Neural progenitor cell (in vitro differentiated cells): ENCODE results near the gene UMOD. TPM values are rescaled to one million over a fixed set of nuclear protein-coding genes. Genes with fewer than 3 reads are reported as not detected.

Experiments used
- DNase-seq: peaks from one replicate; pipeline ENCODE4 v3.0.0-alpha.2; 2016; ENCODE audit warnings: low spot score
- H2AFZ ChIP-seq: fragments of 200-600 bp; sonication (generic); replicated peaks from 2 replicates; pipeline ENCODE4 v1.6.1; 2016; ENCODE audit warnings: antibody characterized with exemption
- H3F3A ChIP-seq: fragments of 200-600 bp; sonication (generic); 2 replicates; pipeline ENCODE4 v1.6.1; 2016; ENCODE audit warnings: antibody characterized with exemption, low read depth
- H3K27ac ChIP-seq: fragments of 200-600 bp; sonication (generic); 2 replicates; pipeline ENCODE4 v1.5.1; 2016; ENCODE audit warnings: mild to moderate bottlenecking
- H3K27me3 ChIP-seq: fragments of 200-600 bp; sonication (generic); 2 replicates; pipeline ENCODE4 v1.6.1; 2016; ENCODE audit warnings: mild to moderate bottlenecking, moderate library complexity
- H3K36me3 ChIP-seq: fragments of 200-600 bp; sonication (generic); 2 replicates; pipeline ENCODE4 v1.5.1; 2016
- H3K4me1 ChIP-seq: fragments of 200-600 bp; sonication (generic); 2 replicates; pipeline ENCODE4 v1.6.1; 2016; ENCODE audit warnings: mixed run types
- H3K4me2 ChIP-seq: fragments of 200-600 bp; sonication (generic); 2 replicates; pipeline ENCODE4 v1.6.1; 2016
- H3K4me3 ChIP-seq: fragments of 200-600 bp; sonication (generic); 2 replicates; pipeline ENCODE4 v1.5.1; 2016
- H3K79me2 ChIP-seq: fragments of 200-600 bp; sonication (generic); 2 replicates; pipeline ENCODE4 v1.6.1; 2016; ENCODE audit warnings: low read depth
- H3K9ac ChIP-seq: fragments of 200-600 bp; sonication (generic); 2 replicates; pipeline ENCODE4 v1.6.1; 2016
- H3K9me3 ChIP-seq: fragments of 200-600 bp; sonication (generic); 2 replicates; pipeline ENCODE4 v1.5.1; 2016; ENCODE audit warnings: low read depth
- H4K20me1 ChIP-seq: fragments of 200-600 bp; sonication (generic); 2 replicates; pipeline ENCODE4 v1.6.1; 2016; ENCODE audit warnings: low read depth
- H3K27ac Mint-ChIP-seq: 3 replicates; pipeline ENCODE4 v1.8.0; 2021; ENCODE audit warnings: mixed read lengths
- H3K27me3 Mint-ChIP-seq: 2 replicates; pipeline ENCODE4 v1.8.0; 2022; ENCODE audit warnings: low read depth, mild to moderate bottlenecking, inconsistent platforms, moderate library complexity, mixed read lengths; ENCODE audit not compliant: insufficient read depth
- H3K36me3 Mint-ChIP-seq: 3 replicates; pipeline ENCODE4 v1.8.0; 2021; ENCODE audit warnings: mixed read lengths
- H3K4me1 Mint-ChIP-seq: 3 replicates; pipeline ENCODE4 v1.8.0; 2021; ENCODE audit warnings: mixed read lengths
- H3K4me3 Mint-ChIP-seq: 3 replicates; pipeline ENCODE4 v1.8.0; 2021; ENCODE audit warnings: mild to moderate bottlenecking, moderate library complexity, mixed read lengths
- H3K9me3 Mint-ChIP-seq: 3 replicates; pipeline ENCODE4 v1.8.0; 2020; ENCODE audit warnings: mixed read lengths
- EZH2 ChIP-seq: fragments of 200-600 bp; sonication (generic); IDR thresholded peaks from 2 replicates; pipeline ENCODE4 v1.6.1; 2017; ENCODE audit warnings: antibody characterized with exemption, mild to moderate bottlenecking, moderate library complexity
- EZH2phosphoT487 ChIP-seq: fragments of 200-600 bp; sonication (generic); IDR thresholded peaks from 2 replicates; pipeline ENCODE4 v1.6.1; 2017; ENCODE audit warnings: antibody characterized with exemption
- total RNA-seq: library from RNA; depleted of rRNA; stranded (reverse); fragments of >200 nt; gene quantifications from 2 replicates; pipeline ENCODE4 v1.2.3, GENCODE V29; 2015; ENCODE audit warnings: low replicate concordance
- TF ChIP-seq, protein P1 (sequence below): fragments of 200-600 bp; sonication (generic); IDR thresholded peaks from 2 replicates; pipeline ENCODE4 v1.5.1; 2017; ENCODE audit warnings: antibody characterized with exemption, mild to moderate bottlenecking

Gene UMOD
- total RNA-seq, 1 donor from 2014 or later: not detected

DNA sequence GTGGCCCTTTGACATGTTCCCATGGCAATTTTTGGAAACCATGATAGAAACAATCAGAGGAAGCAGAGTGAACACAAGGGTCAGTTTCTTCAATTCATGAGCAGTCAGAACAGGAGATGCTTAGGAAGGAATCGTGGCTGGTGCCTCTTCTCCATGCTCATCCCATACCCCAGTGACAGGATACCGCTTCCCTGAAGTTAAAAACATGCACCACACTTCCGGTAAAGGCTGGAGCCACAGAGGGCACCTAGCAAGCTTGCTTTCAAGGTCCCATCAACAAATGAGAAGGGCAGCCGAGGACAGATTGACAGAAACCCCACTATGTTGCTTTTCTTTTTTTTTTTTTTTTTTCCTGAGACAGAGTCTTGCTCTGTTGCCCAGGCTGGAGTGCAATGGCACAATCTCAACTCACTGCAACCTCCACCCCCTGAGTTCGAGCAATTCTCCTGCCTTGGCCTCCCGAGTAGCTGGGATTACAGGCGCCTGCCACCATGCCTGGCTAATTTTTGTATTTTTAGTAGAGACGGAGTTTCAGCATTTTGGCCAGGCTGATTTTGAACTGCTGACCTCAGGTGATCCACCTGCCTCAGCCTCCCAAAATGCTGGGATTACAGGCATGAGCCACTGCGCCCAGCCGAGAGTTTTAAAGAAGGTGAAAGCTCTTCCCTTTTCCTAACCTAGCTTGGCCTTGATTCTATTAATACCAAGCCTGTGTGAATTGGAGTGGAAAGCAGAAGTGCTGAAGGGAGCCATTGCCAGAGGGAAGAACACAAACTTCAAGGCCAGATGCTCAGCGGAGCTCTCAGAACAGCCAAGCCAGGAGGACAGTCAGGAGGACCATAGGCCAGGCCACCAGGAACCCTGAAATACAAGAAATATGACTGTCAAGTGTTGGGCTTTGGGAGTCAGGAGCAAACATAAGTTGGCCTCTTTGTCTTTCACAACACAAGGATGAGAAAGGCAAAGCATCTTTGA is 41.8 kb downstream of the UMOD start:
- Histone ChIP-seq H2AFZ (no peak overlapping the region), H3K4me1 (no peaks in the 10 kb centered on the region), H3K36me3 (no peaks in the 10 kb centered on the region), H3K4me3 (no peak overlapping the region), H3K79me2 (no peaks in the 10 kb centered on the region), H3K4me2 (no peak overlapping the region), H4K20me1 (no peaks in the 10 kb centered on the region), H3K9ac (no peak overlapping the region), H3K27me3 (no peaks in the 10 kb centered on the region), H3F3A (no peaks in the 10 kb centered on the region), H3K27ac (no peak overlapping the region), H3K9me3 (no peaks in the 10 kb centered on the region)
- Mint-ChIP-seq H3K9me3 (no peaks in the 10 kb centered on the region), H3K27me3 (peaks cover 6% of the 10 kb centered on the region), H3K4me3 (no peak overlapping the region), H3K27ac (no peak overlapping the region), H3K36me3 (no peaks in the 10 kb centered on the region), H3K4me1 (no peaks in the 10 kb centered on the region)
- TF ChIP-seq, protein P1, sequence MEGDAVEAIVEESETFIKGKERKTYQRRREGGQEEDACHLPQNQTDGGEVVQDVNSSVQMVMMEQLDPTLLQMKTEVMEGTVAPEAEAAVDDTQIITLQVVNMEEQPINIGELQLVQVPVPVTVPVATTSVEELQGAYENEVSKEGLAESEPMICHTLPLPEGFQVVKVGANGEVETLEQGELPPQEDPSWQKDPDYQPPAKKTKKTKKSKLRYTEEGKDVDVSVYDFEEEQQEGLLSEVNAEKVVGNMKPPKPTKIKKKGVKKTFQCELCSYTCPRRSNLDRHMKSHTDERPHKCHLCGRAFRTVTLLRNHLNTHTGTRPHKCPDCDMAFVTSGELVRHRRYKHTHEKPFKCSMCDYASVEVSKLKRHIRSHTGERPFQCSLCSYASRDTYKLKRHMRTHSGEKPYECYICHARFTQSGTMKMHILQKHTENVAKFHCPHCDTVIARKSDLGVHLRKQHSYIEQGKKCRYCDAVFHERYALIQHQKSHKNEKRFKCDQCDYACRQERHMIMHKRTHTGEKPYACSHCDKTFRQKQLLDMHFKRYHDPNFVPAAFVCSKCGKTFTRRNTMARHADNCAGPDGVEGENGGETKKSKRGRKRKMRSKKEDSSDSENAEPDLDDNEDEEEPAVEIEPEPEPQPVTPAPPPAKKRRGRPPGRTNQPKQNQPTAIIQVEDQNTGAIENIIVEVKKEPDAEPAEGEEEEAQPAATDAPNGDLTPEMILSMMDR: no peak
- TF ChIP-seq EZH2phosphoT487 (no peak), EZH2 (no peak)
- no peak for DNase-seq

DNA sequence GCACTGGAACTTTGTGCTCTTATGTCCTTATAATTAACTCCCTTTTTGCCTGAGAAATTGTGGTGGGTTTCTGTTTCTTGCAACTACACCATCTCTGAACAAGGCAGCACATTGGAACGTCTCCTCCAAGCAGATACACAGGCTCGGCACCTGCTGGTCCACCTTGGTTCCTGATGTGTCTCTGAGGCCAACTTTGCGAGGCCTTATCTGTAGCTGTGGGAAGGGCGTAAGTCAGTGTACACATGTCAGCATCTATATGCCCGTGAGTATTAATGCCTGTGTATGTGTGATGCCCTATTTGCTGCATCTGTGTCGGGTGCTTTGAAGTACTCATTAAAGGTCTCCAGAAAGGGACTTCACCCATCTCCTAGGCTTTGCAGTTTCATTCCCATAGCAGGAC is 42.7 kb downstream of the UMOD start:
- Mint-ChIP-seq H3K9me3 (no peaks in the 10 kb centered on the region), H3K4me1 (no peaks in the 10 kb centered on the region), H3K4me3 (no peak overlapping the region), H3K36me3 (no peaks in the 10 kb centered on the region), H3K27me3 (peaks cover 10% of the 10 kb centered on the region), H3K27ac (no peak overlapping the region)
- no peaks in the 10 kb centered on the region for H3K79me2 ChIP-seq
- no peaks in the 10 kb centered on the region for H3K9me3 ChIP-seq
- TF ChIP-seq, protein P1: no peak
- no peak for TF ChIP-seq EZH2
- no peak for TF ChIP-seq EZH2phosphoT487
- H3K4me1 ChIP-seq: no peaks in the 10 kb centered on the region
- H3K4me2 ChIP-seq: no peak overlapping the region
- H3K36me3 ChIP-seq: no peaks in the 10 kb centered on the region
- H3K4me3 ChIP-seq: no peak overlapping the region
- no peaks in the 10 kb centered on the region for H4K20me1 ChIP-seq
- no peak for DNase-seq
- H3K27ac ChIP-seq: no peak overlapping the region
- H3F3A ChIP-seq: no peaks in the 10 kb centered on the region
- no peak overlapping the region for H3K9ac ChIP-seq
- no peak overlapping the region for H2AFZ ChIP-seq
- no peaks in the 10 kb centered on the region for H3K27me3 ChIP-seq

DNA sequence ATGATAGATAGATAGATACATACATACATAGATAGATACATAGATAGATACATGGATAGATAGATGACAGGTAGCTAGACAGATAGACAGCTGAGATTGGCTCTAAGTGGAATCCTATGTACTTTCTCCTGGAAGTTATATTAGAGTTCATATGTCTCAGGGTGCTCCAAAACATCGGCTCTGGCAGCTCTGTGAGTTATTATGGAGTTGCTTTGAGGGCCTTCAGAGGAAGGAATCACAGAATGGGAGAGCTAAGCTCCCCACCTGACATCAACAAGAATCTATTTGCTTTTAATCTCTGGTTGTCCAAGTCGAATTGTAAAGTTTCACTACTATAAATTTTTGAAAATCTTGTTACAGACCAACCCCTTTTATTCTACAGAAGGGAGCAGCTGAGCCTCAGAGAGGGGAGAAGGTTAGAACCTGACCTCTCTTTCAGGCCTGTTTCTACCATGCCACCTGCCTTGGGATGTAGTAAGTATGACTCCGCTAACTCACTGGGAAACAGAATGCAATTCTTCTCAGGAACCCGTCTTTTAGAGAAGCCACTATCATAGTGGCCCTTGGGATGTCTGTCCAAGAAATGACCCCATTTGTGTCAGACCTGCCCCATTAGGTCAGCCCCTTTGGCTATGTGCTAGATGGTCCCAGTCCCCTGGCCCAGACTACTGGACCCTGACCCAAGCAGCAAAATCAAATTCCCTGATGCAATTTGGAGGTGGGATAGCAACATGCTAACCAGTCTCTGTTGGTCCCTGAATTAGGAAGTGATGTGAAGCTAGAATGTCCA is 43.5 kb downstream of the UMOD start:
- Histone ChIP-seq H2AFZ (no peak overlapping the region), H3K4me3 (no peak overlapping the region), H3K36me3 (no peaks in the 10 kb centered on the region), H3K79me2 (no peaks in the 10 kb centered on the region), H3F3A (no peaks in the 10 kb centered on the region), H3K4me1 (no peaks in the 10 kb centered on the region), H3K27ac (no peak overlapping the region), H3K9ac (no peak overlapping the region), H3K4me2 (no peak overlapping the region), H4K20me1 (no peaks in the 10 kb centered on the region), H3K27me3 (no peaks in the 10 kb centered on the region), H3K9me3 (no peaks in the 10 kb centered on the region)
- Mint-ChIP-seq H3K4me1 (no peaks in the 10 kb centered on the region), H3K9me3 (no peaks in the 10 kb centered on the region), H3K36me3 (no peaks in the 10 kb centered on the region), H3K27ac (no peak overlapping the region), H3K4me3 (no peak overlapping the region), H3K27me3 (peaks cover 10% of the 10 kb centered on the region)
- TF ChIP-seq, protein P1: no peak
- TF ChIP-seq EZH2phosphoT487 (no peak), EZH2 (no peak)
- DNase-seq: no peak
